SK-N-SH (cell line): ENCODE data around the gene PRRX2. TPM values are rescaled to one million over a fixed set of nuclear protein-coding genes. Genes with fewer than 3 reads are reported as not detected.

Experiments used
- CTCF ChIA-PET: fragments of 300-600, 350-600 bp; formaldehyde crosslinking; extraction: SDS; loops from one replicate; lab custom pipeline; 2021; lab: Yijun Ruan, JAX
- POLR2A ChIA-PET: fragments of 350-600 bp; sonication (Branson Sonifier 250); formaldehyde crosslinking; extraction: SDS; loops from one replicate; lab custom pipeline; 2020; ENCODE audit warnings: antibody characterized with exemption, inconsistent platforms; lab: Yijun Ruan, JAX
- DNase-seq: peaks from one replicate; pipeline ENCODE4 v3.0.0; 2012
- H2AFZ ChIP-seq: fragments of 200-600 bp; sonication (generic); 2 replicates; pipeline ENCODE4 v1.8.1; 2016; ENCODE audit warnings: antibody characterized with exemption, mild to moderate bottlenecking, low read depth
- H3F3A ChIP-seq: fragments of 200-600 bp; sonication (generic); replicated peaks from 2 replicates; pipeline ENCODE3; 2016; ENCODE audit warnings: antibody characterized with exemption, mild to moderate bottlenecking; ENCODE audit not compliant: insufficient read depth
- H3K27ac ChIP-seq, 2 experiments: fragments of 200-500 bp in 1 of 2; fragments of 200-600 bp in 1 of 2; sonication (Bioruptor generic) in 1 of 2; sonication (generic), shearing (Covaris generic) in 1 of 2; 2 replicates each; pipeline versions ENCODE4 v1.5.1 to v1.6.1; 2014 to 2016; ENCODE audit warnings: low read depth in 2 of 2, inconsistent platforms in 1 of 2, low read length in 1 of 2, mild to moderate bottlenecking in 1 of 2, mixed read lengths in 1 of 2
- H3K27me3 ChIP-seq: fragments of 200-600 bp; sonication (generic), shearing (Covaris generic); 2 replicates; pipeline ENCODE4 v1.6.1; 2016; ENCODE audit warnings: mixed run types; ENCODE audit not compliant: insufficient read depth
- H3K36me3 ChIP-seq, 2 experiments: fragments of 200-500 bp in 1 of 2; fragments of 200-600 bp in 1 of 2; sonication (Bioruptor generic) in 1 of 2; sonication (generic) in 1 of 2; replicated peaks in 1 of 2; 2 replicates each; pipeline versions ENCODE3 to v1.5.1; 2014 to 2016; ENCODE audit warnings: low read length in 1 of 2, mild to moderate bottlenecking in 1 of 2; ENCODE audit not compliant: insufficient read depth in 2 of 2, control insufficient read depth in 1 of 2
- H3K4me1 ChIP-seq, 2 experiments: fragments of 200-500 bp in 1 of 2; fragments of 200-600 bp in 1 of 2; sonication (Bioruptor generic) in 1 of 2; sonication (generic), shearing (Covaris generic) in 1 of 2; 2 replicates each; pipeline versions ENCODE4 v1.5.1 to v1.6.1; 2014 to 2016; ENCODE audit warnings: low read depth in 1 of 2, low read length in 1 of 2, mixed run types in 1 of 2; ENCODE audit not compliant: insufficient read depth in 2 of 2, control insufficient read depth in 1 of 2
- H3K4me2 ChIP-seq: fragments of 200-600 bp; sonication (generic), shearing (Covaris generic); 2 replicates; pipeline ENCODE4 v1.6.1; 2017; ENCODE audit warnings: mixed run types
- H3K4me3 ChIP-seq, 2 experiments: fragments of 200-500 bp in 1 of 2; fragments of 200-600 bp in 1 of 2; sonication (Bioruptor generic) in 1 of 2; sonication (generic), shearing (Covaris generic) in 1 of 2; 2 replicates each; pipeline versions ENCODE4 v1.5.1 to v1.8.1; 2014 to 2016; ENCODE audit warnings: low read depth in 2 of 2, inconsistent platforms in 1 of 2, low read length in 1 of 2, mild to moderate bottlenecking in 1 of 2, mixed read lengths in 1 of 2, moderate library complexity in 1 of 2
- H3K79me2 ChIP-seq: fragments of 200-600 bp; sonication (generic); 2 replicates; pipeline ENCODE4 v1.8.1; 2017; ENCODE audit warnings: mild to moderate bottlenecking; ENCODE audit not compliant: insufficient read depth
- H3K9ac ChIP-seq: fragments of 200-600 bp; sonication (generic); 2 replicates; pipeline ENCODE4 v1.6.1; 2017; ENCODE audit warnings: mixed run types
- H3K9me2 ChIP-seq: fragments of 200-600 bp; sonication (generic); 2 replicates; pipeline ENCODE4 v1.6.1; 2017; ENCODE audit warnings: mixed run types
- H3K9me3 ChIP-seq: fragments of 200-600 bp; sonication (generic); 2 replicates; pipeline ENCODE4 v1.6.1; 2017; ENCODE audit warnings: mixed run types, mild to moderate bottlenecking, moderate library complexity
- H4K20me1 ChIP-seq: fragments of 200-600 bp; sonication (generic); 2 replicates; pipeline ENCODE4 v1.6.1; 2017; ENCODE audit warnings: mild to moderate bottlenecking, mixed run types; ENCODE audit not compliant: insufficient read depth
- FOXJ3 ChIP-seq: sonication (generic); formaldehyde crosslinking; IDR thresholded peaks from 2 replicates; pipeline ENCODE4 v1.5.1; 2020; ENCODE audit warnings: mild to moderate bottlenecking, missing genetic modification reagents
- GATA2 ChIP-seq: sonication (generic); formaldehyde crosslinking; IDR thresholded peaks from 2 replicates; pipeline ENCODE4 v1.5.0; 2020; ENCODE audit warnings: mild to moderate bottlenecking, missing genetic modification reagents
- JUND ChIP-seq: IDR thresholded peaks from 2 replicates; pipeline ENCODE4 v1.4.0; 2012
- NRF1 ChIP-seq: IDR thresholded peaks from 2 replicates; pipeline ENCODE4 v1.6.1; 2012; ENCODE audit warnings: low read depth, mild to moderate bottlenecking, low read length
- TAF1 ChIP-seq: IDR thresholded peaks from 2 replicates; pipeline ENCODE4 v1.6.1; 2012; ENCODE audit warnings: low read depth, mild to moderate bottlenecking, low read length, moderate library complexity, borderline replicate concordance
- TCF12 ChIP-seq: IDR thresholded peaks from 2 replicates; pipeline ENCODE4 v1.4.0; 2012
- YY1 ChIP-seq: IDR thresholded peaks from 2 replicates; pipeline ENCODE4 v1.4.0; 2012; ENCODE audit warnings: low read depth, mild to moderate bottlenecking
- WGBS: methylation state at CpG from one replicate; pipeline ENCODE4 v1.1.6; 2017; ENCODE audit warnings: low lambda C conversion rate; 5-methylcytosine and 5-hydroxymethylcytosine counted together
- polyA plus RNA-seq, 3 experiments: library from polyadenylated mRNA; depleted of rRNA; stranded (reverse); fragments of >200 nt; gene quantifications; 2 replicates each; pipeline ENCODE4 v1.2.3, GENCODE V29; 2012
- TF ChIP-seq, protein P1 (sequence below): fragments of 150-350 bp; IDR thresholded peaks from 2 replicates; pipeline ENCODE4 v1.6.1; 2017; ENCODE audit warnings: antibody characterized with exemption, low read length, low read depth, borderline replicate concordance
- TF ChIP-seq, protein P2 (sequence below): IDR thresholded peaks from 2 replicates; pipeline ENCODE4 v1.4.0; 2012; ENCODE audit warnings: low read depth
- TF ChIP-seq, protein P3 (sequence below): IDR thresholded peaks from 2 replicates; pipeline ENCODE4 v1.6.1; 2012; ENCODE audit warnings: mild to moderate bottlenecking, low read depth, low read length, moderate library complexity
- TF ChIP-seq, protein P4 (sequence below): fragments of 150-350 bp; IDR thresholded peaks from 2 replicates; pipeline ENCODE4 v1.6.1; 2016; ENCODE audit warnings: mild to moderate bottlenecking, low read depth, low read length

PRRX2 gene
- polyA plus RNA-seq, 1 of the 3 experiments (the other 2 are of a cell fraction), result 0.84 TPM

DNA sequence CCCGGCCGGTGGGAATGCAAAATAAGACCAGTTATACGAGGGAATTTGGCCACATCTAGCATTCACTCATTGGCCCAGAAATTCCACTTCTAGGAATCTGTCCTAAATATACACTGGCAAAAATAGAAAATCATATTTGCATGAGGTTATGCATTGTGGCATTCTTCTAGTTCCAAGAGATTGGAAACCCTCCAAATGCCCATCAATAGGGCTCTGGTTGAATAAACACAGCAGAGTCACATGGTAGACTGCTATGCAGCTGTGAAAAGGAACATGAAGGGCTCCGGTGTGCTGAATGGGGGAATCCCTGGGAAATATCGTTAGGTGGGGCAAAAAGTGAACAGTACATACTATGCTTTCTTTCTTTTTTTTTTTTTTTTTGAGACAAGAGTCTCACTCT is 50.6 kb downstream of the PRRX2 start:
- DNase-seq, result no peak

DNA sequence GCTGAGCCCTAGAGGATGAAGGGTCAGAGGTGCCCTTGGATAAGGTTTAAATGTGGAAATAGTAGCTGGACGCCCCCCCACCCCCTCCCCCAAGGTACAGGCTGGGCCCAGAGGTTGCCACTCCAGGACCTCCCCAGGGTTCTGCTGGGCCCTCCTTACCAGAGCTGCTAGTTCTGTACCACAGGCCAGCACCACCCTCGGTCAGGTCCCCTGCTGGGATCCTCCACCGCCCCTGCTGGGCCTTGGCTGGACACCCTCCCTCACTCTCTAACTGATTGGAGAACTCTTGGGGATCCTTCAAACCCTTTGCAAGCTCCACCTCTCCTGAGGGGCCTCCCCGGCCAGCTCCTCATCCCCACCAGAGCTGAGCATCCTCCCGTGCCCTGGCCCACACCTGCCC is 52.5 kb downstream of the PRRX2 start:
- H3K36me3 ChIP-seq, result no peaks in the 10 kb centered on the region
- ChIA-PET CTCF (interaction anchor here (1.1 to 1.7 kb wide), 5 partner anchors 9 to 76 kb away, joined by 3 to 9 read pairs (median 6); partner anchors contain the start of gene ASB6), POLR2A (no interaction called here)

More for the DNA sequence above, 50.6 kb downstream of the PRRX2 start:
- no peaks in the 10 kb centered on the region; the same call in 1 of the 2 replicates for H3K27me3 ChIP-seq
- H3K9me3 ChIP-seq, result no peaks in the 10 kb centered on the region
- no peak overlapping the region for H2AFZ ChIP-seq
- no peak overlapping the region for H3K9ac ChIP-seq
- no peaks in the 10 kb centered on the region for H4K20me1 ChIP-seq
- H3K36me3 ChIP-seq, result no peaks in the 10 kb centered on the region
- TF ChIP-seq NRF1, result no peak
- no peak for TF ChIP-seq TCF12
- no peak for TF ChIP-seq FOXJ3
- TF ChIP-seq, protein P1, sequence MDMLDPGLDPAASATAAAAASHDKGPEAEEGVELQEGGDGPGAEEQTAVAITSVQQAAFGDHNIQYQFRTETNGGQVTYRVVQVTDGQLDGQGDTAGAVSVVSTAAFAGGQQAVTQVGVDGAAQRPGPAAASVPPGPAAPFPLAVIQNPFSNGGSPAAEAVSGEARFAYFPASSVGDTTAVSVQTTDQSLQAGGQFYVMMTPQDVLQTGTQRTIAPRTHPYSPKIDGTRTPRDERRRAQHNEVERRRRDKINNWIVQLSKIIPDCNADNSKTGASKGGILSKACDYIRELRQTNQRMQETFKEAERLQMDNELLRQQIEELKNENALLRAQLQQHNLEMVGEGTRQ, result no peak
- TF ChIP-seq GATA2 (CRISPR knock-in tag), result no peak
- TF ChIP-seq TAF1, result no peak
- no peak for TF ChIP-seq JUND
- TF ChIP-seq, protein P2, sequence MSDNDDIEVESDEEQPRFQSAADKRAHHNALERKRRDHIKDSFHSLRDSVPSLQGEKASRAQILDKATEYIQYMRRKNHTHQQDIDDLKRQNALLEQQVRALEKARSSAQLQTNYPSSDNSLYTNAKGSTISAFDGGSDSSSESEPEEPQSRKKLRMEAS, result no peak
- TF ChIP-seq, protein P3, sequence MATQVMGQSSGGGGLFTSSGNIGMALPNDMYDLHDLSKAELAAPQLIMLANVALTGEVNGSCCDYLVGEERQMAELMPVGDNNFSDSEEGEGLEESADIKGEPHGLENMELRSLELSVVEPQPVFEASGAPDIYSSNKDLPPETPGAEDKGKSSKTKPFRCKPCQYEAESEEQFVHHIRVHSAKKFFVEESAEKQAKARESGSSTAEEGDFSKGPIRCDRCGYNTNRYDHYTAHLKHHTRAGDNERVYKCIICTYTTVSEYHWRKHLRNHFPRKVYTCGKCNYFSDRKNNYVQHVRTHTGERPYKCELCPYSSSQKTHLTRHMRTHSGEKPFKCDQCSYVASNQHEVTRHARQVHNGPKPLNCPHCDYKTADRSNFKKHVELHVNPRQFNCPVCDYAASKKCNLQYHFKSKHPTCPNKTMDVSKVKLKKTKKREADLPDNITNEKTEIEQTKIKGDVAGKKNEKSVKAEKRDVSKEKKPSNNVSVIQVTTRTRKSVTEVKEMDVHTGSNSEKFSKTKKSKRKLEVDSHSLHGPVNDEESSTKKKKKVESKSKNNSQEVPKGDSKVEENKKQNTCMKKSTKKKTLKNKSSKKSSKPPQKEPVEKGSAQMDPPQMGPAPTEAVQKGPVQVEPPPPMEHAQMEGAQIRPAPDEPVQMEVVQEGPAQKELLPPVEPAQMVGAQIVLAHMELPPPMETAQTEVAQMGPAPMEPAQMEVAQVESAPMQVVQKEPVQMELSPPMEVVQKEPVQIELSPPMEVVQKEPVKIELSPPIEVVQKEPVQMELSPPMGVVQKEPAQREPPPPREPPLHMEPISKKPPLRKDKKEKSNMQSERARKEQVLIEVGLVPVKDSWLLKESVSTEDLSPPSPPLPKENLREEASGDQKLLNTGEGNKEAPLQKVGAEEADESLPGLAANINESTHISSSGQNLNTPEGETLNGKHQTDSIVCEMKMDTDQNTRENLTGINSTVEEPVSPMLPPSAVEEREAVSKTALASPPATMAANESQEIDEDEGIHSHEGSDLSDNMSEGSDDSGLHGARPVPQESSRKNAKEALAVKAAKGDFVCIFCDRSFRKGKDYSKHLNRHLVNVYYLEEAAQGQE, result no peak
- no peaks in the 10 kb centered on the region for H3K79me2 ChIP-seq
- H3K27ac ChIP-seq, result no peak overlapping the region
- POLR2A ChIA-PET, result no interaction called here
- 66% methylated on average over 5 of the region's 5 CpGs for WGBS
- H3F3A ChIP-seq, result no peaks in the 10 kb centered on the region
- H3K4me3 ChIP-seq, result no peak overlapping the region
- H3K4me2 ChIP-seq, result no peak overlapping the region
- H3K9me2 ChIP-seq, result no peaks in the 10 kb centered on the region
- CTCF ChIA-PET, result interaction anchor here (1.2 to 2.9 kb wide), 3 partner anchors 10 to 74 kb away, joined by 5 to 10 read pairs (median 6); no protein-coding TSS in a partner anchor
- H3K4me1 ChIP-seq, result no peaks in the 10 kb centered on the region; a peak in 1 of 4 replicates

More for the DNA sequence above, 52.5 kb downstream of the PRRX2 start:
- Histone ChIP-seq H3K4me1 (no peaks in the 10 kb centered on the region), H3F3A (no peaks in the 10 kb centered on the region), H3K4me3 (no peak overlapping the region), H3K27me3 (no peaks in the 10 kb centered on the region), H2AFZ (no peak overlapping the region), H4K20me1 (no peaks in the 10 kb centered on the region), H3K27ac (no peak overlapping the region), H3K9me3 (no peaks in the 10 kb centered on the region), H3K9ac (no peak overlapping the region), H3K79me2 (no peaks in the 10 kb centered on the region), H3K4me2 (no peak overlapping the region), H3K9me2 (no peaks in the 10 kb centered on the region)
- 67% methylated on average over 5 of the region's 5 CpGs for WGBS
- DNase-seq, result no peak
- TF ChIP-seq YY1, result no peak
- TF ChIP-seq, protein P3, result no peak
- TF ChIP-seq, protein P4, sequence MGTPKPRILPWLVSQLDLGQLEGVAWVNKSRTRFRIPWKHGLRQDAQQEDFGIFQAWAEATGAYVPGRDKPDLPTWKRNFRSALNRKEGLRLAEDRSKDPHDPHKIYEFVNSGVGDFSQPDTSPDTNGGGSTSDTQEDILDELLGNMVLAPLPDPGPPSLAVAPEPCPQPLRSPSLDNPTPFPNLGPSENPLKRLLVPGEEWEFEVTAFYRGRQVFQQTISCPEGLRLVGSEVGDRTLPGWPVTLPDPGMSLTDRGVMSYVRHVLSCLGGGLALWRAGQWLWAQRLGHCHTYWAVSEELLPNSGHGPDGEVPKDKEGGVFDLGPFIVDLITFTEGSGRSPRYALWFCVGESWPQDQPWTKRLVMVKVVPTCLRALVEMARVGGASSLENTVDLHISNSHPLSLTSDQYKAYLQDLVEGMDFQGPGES, result no peak
